Neural progenitor cell (in vitro differentiated cells): ENCODE measurements around the gene YDJC.

ENCODE experiments used
- EZH2 ChIP-seq: fragments of 200-600 bp; sonication (generic); IDR thresholded peaks from 2 replicates; pipeline ENCODE4 v1.6.1; 2017; ENCODE audit warnings: antibody characterized with exemption, mild to moderate bottlenecking, moderate library complexity
- EZH2phosphoT487 ChIP-seq: fragments of 200-600 bp; sonication (generic); IDR thresholded peaks from 2 replicates; pipeline ENCODE4 v1.6.1; 2017; ENCODE audit warnings: antibody characterized with exemption
- TF ChIP-seq, protein P1 (sequence below): fragments of 200-600 bp; sonication (generic); IDR thresholded peaks from 2 replicates; pipeline ENCODE4 v1.5.1; 2017; ENCODE audit warnings: antibody characterized with exemption, mild to moderate bottlenecking

DNA sequence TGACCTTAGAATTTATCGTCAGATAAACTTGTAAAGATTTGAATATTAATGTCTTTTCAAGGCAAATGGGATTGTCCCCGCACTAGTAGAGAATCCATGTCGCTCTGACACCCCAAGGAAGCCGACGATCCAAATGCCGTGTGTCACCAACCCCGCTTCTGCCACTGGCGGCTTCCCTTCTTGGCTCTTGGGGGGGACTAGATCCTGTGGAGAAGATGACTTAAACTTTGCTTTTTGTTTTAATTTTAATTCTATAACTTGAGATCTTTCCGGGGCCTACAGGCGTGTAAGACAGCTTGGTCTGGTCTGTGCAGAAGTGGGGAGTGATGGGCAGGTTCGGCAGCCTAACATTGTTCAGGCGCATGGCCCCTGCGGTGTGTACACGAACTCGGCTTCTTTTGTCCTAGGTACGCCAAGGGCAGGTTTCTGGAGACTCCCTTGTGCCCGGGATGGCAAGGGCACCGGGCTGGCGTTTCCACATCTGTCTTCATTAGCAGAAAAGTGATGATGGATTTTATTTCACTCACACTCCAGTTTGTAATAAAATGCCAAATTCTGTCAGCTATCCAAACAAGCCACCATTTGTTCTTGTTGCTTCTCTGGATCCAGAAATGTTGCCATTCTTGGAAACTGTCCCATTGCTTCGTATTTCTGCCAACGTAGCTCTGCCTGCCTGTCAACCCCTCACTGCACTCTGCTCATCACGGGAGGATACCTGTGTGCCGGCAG, 6.7 kb downstream of the YDJC start:
- TF ChIP-seq, protein P1, sequence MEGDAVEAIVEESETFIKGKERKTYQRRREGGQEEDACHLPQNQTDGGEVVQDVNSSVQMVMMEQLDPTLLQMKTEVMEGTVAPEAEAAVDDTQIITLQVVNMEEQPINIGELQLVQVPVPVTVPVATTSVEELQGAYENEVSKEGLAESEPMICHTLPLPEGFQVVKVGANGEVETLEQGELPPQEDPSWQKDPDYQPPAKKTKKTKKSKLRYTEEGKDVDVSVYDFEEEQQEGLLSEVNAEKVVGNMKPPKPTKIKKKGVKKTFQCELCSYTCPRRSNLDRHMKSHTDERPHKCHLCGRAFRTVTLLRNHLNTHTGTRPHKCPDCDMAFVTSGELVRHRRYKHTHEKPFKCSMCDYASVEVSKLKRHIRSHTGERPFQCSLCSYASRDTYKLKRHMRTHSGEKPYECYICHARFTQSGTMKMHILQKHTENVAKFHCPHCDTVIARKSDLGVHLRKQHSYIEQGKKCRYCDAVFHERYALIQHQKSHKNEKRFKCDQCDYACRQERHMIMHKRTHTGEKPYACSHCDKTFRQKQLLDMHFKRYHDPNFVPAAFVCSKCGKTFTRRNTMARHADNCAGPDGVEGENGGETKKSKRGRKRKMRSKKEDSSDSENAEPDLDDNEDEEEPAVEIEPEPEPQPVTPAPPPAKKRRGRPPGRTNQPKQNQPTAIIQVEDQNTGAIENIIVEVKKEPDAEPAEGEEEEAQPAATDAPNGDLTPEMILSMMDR, result no peak
- TF ChIP-seq EZH2phosphoT487 (no peak), EZH2 (no peak)
